GM21526 (cell line): ENCODE measurements around the gene HTR3C.

Experiments
- ATAC-seq: cut with Tn5 transposase; IDR thresholded peaks from one replicate; pipeline ENCODE4 v1.9.1; 2021; ENCODE audit warnings: moderate library complexity; ENCODE audit not compliant: unreplicated experiment, low FRiP score

HTR3C gene

DNA sequence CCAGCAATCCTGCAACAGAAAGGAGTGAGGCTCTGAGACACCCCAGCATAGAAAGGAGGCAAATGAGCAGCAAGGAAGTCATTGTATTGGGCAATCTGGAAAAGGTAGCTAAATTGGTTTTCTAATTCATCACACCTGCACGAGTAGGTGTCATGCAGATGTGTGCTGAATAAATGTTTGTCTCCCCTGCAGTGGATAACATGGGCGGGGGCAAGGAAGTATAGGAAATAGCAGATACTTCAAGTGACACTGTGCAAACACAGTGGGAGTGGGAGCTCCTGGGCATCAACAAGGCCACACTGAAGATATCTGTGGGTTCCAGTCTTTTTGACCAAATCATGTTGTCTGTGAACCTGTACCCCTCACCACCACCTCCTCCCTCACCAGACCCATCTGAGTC is 29.6 kb downstream of the HTR3C start:
- no peak for ATAC-seq

- ATAC-seq, result no peak
Observed at GRCh38 chr3:184085389-184085852, 32.6 kb downstream of the HTR3C start.

GRCh38 chr3:184092199-184092598 is 39.4 kb downstream of the HTR3C start:
- no peak for ATAC-seq

GRCh38 chr3:184096811-184097383 is 44.0 kb downstream of the HTR3C start, which contains the start of gene HTR3E:
Gene HTR3E, plus strand, starts transcription at chr3:184097064. Its CDS starts 466 bp downstream, at chr3:184097530.
- ATAC-seq, result no peak

GRCh38 chr3:184097556-184097955 is 44.7 kb downstream of the HTR3C start:
- ATAC-seq, result no peak

GRCh38 chr3:184099806-184100686 is 47.2 kb downstream of the HTR3C start:
- ATAC-seq, result no peak
